Middle frontal gyrus (tissue), 1 donor: ENCODE data around the gene KYAT1.

Source experiments
- DNase-seq: peaks from one replicate; pipeline ENCODE4 v3.0.0-alpha.2; 2015; ENCODE audit warnings: low spot score; ENCODE audit errors: extremely low spot score

KYAT1 gene

DNA sequence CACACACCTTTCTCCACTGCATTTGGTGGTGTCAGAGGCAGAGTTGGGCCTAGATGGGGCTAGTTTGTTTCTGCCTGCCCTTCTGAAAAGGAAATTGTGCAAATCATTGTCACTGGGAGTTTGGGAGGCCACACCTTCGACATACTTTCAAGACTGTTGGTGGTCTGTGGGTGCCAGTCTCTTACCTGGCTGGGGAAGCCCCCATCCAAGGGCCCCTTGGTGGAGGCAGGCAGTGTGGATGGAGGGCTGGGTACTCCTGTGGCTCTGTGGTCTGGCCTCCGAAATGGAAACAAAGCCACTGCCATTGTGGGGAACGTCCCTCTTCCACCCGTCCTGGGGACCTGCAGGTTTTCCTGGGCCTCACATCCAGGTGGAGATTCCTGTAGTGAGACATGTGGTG lies 28.1 kb upstream of the KYAT1 start:
- DNase-seq = no peak

DNA sequence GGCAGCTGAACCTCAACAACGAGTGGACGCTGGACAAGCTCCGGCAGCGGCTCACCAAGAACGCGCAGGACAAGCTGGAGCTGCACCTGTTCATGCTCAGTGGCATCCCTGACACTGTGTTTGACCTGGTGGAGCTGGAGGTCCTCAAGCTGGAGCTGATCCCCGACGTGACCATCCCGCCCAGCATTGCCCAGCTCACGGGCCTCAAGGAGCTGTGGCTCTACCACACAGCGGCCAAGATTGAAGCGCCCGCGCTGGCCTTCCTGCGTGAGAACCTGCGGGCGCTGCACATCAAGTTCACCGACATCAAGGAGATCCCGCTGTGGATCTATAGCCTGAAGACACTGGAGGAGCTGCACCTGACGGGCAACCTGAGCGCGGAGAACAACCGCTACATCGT lies 26.6 kb upstream of the KYAT1 start:
- no peak for DNase-seq

DNA sequence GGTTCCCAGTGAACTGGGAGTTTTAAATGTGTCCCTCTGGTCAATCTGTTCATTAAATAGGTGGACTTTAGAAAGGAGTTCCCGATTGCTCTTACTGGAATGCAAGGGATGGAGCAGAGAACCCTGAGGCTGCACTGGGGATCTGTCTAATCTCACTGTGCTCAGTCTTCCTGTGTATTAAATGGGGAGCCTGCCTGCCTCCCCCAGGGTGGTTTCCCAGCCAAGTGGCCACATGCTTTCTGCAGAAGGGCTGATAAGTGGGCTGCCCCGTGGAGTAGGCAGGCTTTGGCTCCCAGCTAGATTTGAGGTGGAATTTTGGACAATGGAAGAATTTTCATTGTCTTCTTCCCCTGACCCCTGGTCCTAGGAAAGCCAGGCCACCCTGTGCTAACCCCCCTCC lies 25.0 kb upstream of the KYAT1 start:
- DNase-seq = no peak

DNA sequence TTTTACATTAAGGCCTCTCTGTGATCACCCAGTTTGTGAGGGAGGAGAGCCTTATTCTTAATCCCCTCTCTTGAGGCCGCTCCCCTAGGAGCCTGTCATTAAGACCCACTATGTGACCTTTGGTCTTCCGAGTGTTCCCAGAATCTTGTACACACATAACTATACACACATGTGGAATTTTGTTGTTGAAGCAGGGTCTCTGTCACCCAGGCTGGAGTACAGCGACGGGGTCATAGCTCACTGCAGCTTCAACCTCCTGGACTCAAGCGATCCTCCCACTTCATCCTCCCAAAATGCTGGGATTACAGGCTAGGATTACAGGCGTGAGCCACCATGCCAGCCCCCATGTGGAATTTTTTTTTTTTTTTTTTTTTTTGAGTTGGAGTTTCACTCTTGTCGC lies 24.2 kb upstream of the KYAT1 start:
- DNase-seq = no peak

DNA sequence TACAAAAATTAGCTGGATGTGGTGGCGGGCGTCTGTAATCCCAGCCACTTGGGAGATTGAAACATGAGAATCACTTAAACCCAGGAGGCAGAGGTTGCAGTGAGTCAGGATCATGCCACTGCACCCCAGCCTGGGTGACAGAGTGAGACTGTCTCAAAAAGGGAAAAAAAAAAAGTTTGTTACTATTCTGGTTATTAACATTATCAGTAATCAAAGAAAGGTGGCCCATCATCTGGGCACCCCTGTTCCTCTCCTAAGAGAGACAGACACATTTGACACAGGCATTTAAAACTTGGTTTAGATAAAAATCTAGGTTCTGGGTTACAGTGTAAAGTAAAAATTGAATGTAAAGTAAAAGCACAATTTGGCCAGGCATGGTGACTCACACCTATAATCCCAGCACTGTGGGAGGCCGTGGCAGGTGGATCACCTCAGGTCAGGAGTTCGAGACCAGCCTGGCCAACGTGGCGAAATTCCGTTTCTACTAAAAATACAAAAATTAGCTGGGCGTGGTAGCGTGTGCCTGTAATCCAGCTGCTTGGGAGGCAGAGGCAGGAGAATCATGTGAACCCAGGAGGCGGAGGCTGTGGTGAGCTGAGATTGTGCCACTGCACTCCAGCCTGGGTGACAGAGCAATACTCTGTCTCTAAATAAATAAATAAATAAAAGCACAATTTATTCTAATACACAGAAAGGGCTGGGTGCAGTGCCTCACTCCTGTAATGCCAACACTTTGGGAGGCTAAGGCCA lies 22.3 kb upstream of the KYAT1 start:
- DNase-seq = no peak

DNA sequence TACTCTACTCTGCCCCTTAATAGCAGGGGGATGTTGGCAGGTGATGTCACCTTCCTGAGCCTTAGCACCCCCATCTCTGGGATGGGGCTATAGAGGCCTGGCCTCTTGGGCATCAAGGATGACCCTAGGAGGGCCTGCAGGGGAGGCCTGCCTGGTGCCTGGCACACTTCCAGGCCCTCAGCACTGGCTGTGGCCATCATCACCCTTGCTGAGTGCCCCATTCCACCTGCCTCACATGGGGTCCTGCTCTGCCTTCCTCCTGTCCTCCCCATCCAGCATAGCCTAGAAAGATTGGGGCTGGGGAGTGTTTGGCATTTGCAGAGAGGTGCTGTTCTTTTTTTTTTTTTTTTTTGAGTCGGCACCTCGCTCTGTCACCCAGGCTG lies 21.3 kb upstream of the KYAT1 start:
- DNase-seq = no peak

DNA sequence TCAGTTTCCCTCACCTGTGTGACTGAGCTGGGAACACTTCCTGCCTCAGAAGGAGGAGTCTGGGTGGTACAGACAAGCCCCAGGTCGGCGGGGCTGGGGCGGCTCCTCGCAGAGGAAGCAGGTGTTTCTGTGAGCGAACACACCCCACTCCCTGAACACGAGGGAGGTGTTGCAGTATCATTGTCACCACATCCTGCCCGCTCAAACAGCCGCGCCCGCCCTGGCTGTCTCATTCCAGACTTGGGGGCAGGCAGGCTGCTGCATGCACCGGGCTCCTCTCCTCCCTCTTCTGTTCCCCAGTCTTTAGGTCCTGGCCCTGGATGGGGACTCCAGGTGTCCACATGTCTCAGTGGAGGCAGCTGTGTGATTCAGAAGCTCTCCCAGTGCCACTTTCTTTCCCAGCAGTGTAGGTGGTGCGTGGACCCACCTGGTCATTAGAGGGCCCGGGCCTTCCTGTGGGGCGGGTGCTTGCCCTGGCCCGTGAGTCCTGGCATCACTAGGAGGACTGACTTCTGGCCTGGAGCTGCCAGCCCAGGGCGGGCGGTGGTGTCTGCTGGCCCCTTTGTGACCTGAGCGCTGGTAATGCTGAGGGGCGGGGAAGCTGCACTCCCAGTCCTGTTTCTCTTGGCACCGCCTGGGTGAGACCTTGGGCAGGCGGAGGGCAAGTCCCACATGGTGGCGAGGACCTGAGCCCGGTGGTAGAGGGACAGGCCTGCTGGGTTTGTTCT lies 20.8 kb upstream of the KYAT1 start:
- no peak for DNase-seq

DNA sequence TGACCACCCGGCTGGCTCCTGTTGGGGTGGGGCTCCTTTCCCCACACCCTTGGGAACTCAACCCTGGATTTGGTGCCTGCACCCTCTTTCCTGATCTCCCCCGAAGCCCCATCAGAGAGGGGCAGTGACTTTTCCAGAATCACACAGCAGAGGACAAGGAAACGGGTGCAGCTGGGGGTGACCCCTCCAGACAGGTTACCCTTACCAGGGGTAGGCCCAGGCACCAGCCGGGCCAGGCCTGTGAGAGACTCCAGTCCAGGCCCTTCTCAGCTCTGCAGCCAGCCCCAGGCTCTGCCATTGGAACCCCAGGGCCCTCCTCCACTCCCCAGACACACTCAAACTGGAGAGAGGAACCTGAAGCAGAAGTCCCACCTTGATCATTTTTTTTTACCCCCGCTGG lies 20.1 kb upstream of the KYAT1 start:
- no peak for DNase-seq

DNA sequence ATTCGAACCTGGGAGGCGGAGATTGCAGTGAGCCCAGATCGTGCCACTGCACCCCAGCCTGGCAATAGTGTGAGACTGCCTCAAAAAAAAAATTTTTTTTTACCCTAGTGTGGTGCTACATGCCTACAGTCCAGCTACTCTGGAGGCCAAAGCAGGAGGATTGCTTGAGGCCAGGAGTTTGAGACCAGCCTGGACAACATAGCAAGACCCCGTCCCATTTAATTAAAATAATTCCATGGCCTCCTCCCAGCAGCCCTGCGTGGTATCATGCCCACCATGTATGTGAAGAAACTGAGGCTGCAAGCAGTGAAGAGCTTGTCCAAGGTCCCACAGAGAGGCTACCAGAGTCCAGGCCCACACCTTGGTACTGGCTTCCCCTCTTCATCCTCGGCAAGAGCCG lies 19.6 kb upstream of the KYAT1 start:
- DNase-seq = no peak

DNA sequence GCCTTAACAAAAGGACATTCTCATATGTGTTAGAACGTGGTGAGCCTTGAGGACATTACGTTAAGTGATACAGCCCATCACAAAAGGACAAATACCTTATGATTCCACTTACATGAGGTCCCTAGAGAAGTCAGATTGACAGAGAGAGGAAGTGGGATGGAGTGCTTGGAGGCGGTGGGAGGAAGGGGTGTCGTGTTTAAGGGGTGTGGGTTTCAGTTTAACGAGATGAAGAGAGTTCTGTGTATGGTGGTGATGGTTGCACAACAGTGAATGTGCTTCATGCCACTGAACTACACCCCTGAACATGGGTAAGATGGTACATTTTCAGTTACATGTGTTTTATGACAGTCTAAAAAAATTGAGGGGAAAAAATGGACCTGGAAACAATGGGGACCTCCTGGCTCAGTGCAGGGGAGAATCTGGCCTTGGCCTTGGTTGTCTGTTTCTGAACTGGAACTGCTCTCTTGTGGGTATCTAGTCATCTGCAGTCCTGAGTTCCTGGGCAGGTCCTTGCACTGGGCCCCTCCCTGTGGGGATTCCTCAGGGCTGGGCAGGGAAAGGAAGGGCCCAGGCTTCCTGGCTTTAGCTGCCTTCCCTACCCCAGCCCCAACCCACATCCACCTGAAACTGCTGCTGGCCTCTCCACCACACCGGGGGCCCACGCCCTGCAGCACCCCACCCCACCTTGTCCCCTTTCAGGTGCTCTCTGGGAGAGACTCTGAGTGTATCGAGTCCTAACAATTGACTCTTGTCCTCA lies 18.0 kb upstream of the KYAT1 start:
- no peak for DNase-seq

DNA sequence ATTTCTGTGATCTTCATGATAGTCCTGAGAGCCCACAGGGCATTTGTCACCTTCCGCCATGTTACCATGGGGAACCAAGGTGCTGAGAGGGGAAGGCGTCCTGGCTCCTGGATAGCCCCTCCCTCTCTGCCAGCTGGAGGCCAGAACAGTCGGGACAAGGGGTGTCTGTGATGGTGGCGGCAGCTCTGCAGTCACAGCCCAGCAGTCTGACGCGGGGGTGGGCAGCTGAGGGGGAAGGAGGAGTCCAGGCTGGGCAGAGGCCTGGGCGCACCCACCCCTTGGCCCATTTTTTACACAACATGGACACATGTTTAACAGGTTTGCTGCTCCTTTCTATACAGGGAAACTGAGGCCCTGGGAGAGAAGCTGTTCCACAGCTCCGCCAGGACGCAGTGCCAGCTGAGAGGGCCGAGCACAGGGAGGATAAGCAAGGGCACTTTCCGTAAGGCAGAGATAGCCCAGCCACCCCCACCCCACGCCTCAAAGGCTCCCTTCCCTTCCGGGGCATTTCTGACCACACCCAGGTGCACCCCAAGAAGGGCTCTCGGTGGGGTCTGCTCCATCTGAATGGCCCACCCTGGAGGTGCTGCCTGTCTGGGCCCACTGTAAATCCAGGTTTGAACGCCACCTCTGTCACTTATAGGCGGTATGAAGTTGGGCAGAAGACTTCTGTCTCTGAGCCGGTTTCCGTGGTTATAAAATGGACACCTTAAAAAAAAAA lies 17.3 kb upstream of the KYAT1 start:
- DNase-seq = no peak

DNA sequence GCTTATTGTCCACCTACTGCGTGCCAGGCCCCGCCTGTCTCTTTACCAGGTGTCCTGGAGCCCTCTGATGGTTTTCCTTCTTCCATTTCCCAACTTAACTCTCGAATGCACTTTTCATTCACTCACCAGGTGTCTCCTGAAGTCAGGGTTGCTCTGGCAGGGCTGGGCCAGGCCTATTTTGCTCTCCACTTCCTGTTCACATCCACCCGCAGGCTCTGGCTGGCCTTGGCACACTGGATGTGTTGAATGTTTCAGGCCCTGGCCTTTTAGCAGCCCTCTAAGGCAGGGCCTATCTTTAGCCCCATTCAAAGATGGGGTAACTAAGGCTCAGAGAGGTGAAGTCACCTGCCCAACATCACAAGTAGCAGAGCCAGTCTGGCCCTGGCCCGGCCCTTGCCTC lies 16.6 kb upstream of the KYAT1 start:
- no peak for DNase-seq

DNA sequence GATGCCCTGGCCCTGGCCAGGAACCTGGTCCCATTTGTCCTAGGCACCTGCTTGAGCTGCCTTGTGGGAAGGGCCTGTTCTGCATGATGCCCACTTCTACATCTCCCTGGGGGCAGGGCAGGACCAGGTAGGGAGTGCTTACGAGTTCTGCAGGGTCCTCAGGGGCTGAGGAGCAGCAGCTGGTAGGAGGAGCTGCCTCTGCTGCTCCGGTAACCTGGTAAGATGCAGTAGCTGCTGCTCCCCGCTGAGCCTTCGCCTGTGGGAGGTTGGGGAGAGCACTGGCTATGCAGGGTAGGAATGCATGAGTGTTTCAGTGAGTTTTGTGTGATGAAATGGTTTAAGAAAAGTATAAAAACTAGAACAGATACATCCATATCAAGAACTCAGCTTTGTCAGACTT lies 13.8 kb upstream of the KYAT1 start:
- DNase-seq = no peak

DNA sequence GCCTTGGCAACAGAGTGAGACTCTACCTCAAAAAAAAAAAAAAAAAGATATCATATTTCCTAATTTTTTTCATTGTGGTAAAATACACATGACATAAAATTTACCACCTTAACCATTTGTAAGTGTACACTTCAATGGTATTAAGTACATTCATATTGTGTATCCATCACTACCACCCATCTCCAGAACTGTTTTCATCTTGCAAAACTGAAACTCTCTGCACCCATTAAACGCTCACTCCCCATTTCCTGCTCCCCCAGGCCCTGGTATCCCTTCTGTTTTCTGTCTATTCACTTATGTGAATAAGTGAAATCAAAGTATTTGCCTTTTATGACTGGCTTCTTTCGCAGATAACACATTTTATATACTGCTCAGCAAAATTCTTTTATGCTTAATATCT lies 13.0 kb upstream of the KYAT1 start:
- DNase-seq = no peak

DNA sequence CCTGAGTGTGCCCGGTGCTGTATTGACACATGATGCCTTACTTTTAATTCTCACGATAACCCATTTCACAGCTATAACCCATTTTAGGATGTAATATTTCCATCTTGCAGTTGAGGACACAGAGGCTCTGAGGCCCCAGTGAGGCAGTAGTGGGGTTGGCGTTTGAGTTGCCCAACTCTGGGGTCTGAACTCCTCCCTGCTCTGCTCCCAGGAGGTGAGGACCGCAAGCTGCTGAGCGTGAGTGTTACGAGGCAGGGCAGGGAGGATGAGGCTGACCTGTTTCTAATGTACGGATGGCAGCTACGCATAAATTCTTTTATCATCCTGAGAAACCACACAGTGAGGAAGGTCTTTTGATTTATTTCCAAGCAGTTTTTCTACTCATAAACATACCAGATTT lies 11.6 kb upstream of the KYAT1 start:
- DNase-seq = no peak

DNA sequence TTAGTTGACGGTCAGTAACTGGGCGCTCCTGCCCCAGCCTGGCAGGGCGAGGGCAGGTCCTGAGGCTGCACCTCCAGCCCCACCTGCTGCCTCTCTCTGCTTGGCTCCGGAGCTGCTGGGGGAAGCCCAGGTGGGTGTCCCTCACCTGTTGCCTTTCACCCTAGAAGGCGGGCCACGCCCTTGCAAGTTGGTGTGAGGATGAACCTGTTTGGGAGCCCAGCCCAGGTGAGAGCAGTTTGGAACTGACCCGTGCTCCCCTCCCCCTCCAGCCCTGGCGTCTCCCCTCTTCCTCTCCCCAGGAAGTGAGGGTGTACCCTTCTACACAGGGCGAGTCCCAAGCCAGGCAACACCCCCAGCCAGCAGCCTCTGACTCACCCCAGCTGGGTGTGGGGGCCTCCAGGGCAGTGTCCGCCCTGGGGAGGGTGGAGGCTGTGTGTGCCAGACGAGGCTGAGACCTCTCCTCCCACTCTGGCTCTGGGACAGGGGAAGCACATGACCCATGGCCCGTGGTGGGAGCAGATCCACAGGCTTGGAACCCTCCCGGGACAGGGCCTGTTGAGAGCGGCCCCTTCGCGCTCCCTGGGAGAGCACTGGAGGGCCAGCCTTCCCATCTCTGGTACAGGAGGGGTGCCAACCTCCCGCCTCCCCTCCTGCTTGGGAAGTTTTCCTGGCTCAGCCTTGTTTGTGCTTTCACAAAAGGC lies 10.6 kb upstream of the KYAT1 start:
- peak; percentile 63 for DNase-seq

DNA sequence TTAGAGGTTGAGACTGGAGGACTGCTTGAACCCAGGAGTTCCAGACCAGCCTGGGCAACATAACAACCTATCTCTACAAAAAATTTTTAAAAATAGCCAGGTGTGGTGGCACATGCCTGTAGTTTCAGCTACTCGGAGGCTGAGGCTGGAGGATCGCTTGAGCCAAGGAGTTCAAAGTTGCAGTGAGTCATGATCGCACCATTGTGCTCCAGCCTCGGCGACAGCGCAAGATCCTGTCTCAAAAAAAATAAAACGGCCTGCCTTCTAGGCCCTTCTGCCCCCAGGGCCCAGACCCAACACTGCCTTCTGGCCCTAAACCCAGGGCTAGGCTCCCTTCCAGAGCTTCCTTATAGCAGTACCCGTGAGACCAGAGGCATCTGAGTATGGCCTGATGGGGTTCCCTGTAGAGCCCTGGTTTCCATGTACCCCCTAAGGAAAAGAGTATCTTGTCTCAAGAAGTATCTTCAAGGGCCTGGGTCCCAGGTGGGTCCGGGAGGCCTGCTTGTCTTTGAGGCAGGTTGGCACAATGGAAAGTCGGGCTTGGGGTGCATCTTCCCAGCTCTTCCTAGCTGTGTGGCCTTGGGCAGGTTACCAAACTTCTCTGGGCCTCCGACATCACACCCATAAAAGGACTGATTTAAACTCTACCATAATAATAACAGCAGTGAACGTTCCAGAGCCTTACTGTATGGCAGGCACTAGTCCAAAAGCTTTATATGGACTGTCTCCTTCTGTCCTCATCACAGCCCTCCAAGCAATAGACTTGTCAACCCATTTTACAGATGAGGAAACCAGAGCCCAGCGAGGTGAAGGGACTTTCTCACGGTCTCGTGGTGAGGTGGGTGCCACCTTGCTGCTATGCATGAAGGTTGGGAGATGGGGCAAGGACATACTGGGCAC lies 9.8 kb upstream of the KYAT1 start:
- DNase-seq = no peak

DNA sequence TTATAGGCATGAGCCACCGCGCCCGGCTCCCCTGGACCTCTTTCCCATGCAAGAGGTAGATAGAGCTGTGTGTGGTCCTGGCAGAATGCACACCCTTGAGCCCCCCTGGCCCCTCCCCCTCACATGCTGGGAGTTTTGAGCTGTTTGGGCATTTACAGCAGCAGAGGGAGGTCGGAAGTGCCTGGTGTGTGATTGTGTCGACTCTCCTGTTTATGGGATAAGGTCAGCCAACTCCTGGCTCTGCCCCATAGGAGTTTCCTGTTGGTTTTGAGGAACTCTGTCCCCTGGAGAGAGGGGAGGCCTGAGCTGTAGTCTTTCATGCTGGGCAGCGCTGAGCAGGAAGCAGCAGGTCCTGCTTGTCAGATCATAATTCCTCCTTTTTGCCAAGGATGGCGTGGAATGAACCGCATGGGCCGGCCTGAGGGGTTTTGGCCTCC lies 6.2 kb upstream of the KYAT1 start:
- no peak for DNase-seq

DNA sequence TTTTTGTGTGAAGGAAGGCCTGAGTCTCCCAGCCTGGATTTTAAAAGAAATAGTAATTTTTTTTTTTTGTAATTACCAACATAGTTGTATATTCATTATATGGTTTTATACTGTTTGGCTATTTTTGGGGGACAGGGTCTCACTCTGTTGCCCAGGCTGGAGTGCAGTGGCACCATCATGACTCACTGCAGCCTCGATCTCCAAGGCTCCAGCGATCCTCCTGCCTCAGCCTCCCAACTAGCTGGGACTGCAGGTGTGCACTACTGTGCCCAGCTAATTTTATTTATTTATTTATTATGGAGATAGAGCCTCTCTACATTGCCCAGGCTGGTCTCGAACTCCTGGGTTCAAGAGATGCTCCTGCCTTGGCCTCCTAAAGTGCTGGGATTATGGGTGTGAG lies 5.3 kb upstream of the KYAT1 start:
- no peak for DNase-seq

DNA sequence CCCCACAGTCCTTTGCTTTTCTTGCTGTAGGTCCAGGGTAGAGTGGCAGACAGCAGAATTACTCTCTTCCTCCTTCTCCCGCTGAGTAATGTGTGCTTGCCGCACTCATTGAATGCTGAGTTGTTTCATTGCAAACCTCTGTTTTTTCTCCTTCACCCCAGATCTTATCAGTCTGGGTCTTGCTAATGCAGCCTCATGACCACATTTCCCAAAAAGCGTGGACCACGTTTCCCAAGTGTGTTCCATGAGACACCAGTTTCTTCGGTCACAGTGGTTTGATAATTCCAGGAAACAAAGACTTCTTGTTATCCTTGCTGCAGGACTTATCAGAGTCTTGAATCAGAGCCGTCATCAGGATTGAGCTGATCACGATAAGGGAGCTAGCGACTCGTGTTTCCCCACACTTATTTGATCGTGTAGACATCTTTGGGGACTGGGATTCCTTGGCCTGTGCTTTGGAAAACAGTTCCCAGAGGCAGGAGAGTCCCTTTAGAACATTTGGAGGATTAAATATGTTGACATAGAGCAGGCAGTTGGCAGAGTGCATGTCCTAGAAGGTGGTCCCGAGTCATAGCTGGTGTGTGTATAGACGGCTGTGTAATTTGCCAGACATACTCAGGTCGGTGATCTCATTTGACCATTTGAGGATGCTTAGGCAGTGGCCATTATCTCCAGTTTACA lies 4.6 kb upstream of the KYAT1 start:
- DNase-seq = no peak
